GM21825 (cell line): ENCODE data around the gene CMTM5.
"Not testable (repeated sequence)": the region's sequence is repeated elsewhere in the genome, so short reads cannot be mapped to it uniquely, and the experiment has no call there.

Experiments used
- ATAC-seq: cut with Tn5 transposase; IDR thresholded peaks from one replicate; pipeline ENCODE4 v1.9.1; 2021; ENCODE audit warnings: mild to moderate bottlenecking, moderate library complexity; ENCODE audit not compliant: unreplicated experiment

The CMTM5 gene

GRCh38 chr14:23411563-23412525 lies 35.0 kb downstream of the CMTM5 start:
- no peak for ATAC-seq

DNA sequence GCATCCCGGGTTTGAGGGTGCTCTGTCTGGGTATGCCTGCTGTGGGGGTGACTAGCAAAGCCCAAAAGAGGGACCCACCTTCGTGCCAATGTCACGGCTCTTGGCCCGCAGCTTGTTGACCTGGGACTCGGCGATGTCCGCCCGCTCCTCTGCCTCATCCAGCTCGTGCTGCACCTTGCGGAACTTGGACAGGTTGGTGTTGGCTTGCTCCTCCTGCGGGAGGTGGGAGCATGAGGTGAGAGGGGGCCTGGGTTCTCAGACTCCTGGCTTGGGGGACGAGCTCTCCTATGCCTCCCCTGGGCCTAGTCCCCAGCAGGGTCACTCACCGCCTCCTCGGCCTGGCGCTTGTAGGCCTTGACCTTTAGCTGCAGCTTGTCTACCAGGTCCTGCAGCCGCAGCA lies 36.8 kb downstream of the CMTM5 start:
- no peak for ATAC-seq

GRCh38 chr14:23414254-23414653 lies 37.4 kb downstream of the CMTM5 start:
- ATAC-seq, result no peak

DNA sequence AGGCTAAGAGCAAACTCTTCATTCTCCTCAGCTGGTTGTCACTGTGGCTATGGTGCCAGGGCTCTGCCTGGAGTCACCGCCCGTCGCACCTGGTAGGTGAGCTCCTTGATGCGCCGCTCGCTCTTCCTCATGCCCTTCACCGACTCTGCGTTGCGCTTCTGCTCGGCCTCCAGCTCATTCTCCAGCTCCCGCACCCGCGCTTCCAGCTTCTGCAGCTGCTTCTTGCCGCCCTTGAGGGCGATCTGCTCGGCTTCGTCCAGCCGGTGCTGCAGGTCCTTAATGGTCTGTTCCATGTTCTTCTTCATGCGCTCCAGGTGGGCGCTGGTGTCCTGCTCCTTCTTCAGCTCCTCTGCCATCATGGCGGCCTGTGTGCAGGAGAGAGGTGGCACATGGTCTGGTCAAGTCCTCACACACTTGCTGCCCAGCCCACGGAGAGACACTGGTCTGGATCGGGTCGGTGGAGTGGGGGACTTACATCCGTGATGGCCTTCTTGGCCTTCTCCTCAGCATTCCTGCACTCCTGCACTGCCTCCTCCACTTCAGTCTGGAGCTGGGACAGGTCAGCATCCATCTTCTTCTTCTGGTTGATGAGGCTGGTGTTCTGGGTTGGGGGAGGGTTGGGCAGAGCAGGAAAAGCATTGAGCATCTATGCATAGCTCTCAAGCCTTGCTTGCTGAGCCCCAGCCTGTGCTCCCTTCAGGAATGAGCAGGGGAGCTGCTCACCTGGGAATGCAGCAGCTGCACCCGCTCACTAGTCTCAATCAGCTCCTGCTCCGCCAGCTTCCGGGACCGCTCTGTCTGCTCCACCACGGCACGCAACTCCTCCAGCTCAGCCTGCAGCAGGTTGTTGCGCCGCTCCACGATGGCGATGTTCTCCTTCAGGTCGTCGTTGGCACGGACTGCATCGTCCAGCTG lies 38.3 kb downstream of the CMTM5 start:
- no peak for ATAC-seq

DNA sequence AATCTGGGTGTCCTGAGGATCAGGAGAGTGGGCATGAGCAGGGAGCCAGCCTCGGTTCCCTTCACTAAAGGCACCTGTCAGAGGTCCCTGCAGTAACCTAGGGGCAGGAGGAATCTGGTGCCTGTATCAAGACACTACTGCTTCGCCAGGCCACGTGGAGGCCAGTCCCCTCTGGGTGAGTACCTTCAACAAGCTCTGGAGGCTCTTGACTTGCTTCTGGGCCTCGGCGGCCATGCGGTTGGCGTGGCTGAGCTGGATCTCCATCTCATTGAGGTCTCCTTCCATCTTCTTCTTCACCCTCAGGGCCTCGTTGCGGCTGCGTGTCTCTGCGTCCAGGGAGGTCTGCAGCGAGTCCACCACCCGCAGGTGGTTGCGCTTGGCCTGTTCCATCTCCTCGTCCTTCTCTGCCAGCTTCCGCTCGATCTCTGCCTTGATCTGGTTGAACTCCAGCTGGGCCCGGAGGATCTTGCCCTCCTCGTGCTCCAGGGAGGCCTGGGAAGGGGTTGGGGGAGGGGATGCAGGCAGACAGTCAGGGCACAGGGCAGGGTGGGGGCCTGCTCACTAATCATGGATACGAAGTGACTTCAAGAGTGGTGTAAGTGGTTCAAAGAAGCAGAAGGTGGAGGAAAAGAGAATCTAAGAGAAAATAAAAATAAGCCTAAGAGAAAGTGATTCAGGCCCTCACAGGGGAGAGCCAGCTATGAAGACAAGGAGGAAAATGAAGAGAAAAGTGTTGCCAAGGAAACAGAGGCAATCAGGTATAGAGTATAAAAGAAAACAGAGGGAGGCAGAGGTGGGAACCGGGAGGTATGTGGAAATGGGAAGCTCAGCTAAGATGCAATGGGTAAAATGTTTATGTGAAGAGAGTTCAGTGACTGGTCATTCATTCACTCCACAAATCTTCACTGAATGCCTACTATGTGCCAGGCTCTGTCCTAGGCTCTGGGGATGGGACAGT lies 39.3 kb downstream of the CMTM5 start:
- ATAC-seq, result no peak

DNA sequence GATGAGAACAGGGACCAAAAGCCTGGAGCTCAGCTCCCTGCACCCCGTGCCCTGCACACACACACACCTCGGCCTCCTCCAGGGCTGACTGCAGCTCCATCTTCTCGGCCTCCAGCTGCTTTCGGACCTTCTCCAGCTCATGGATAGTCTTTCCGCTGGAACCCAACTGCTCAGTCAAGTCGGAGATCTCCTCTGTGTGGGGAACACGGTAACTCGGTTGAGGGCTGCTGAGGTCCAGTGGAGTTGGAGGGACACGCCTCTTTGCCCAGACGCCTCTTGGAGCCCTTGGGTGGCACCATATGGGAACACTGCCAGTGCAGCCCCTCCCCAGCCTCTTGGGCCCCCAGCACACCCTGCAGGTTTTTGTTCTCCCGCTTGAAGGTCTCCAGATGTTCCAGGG lies 40.0 kb downstream of the CMTM5 start:
- no peak for ATAC-seq

GRCh38 chr14:23417269-23417668 lies 40.4 kb downstream of the CMTM5 start:
- not testable (repeated sequence) for ATAC-seq

GRCh38 chr14:23418021-23418420 lies 41.2 kb downstream of the CMTM5 start:
- ATAC-seq, result no peak

DNA sequence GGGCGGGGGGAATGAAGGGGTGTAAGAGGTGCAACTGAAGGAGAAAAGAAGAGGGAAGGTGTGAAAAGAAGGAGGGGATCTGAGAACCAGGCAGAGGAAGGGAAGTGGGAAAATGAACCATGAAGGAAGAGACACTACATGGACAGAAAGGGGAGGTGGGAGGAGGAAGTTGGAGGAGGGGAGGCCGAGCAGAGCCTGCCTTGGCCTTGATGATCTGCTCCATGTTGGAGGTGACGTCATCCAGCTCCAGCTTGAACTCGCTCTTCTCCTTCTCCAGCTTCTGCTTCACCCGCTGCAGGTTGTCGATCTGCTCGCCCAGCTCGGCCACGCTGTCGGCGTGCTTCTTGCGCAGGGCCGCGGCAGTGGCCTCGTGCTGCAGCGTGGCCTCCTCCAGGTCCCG lies 42.8 kb downstream of the CMTM5 start:
- not testable (repeated sequence) for ATAC-seq

DNA sequence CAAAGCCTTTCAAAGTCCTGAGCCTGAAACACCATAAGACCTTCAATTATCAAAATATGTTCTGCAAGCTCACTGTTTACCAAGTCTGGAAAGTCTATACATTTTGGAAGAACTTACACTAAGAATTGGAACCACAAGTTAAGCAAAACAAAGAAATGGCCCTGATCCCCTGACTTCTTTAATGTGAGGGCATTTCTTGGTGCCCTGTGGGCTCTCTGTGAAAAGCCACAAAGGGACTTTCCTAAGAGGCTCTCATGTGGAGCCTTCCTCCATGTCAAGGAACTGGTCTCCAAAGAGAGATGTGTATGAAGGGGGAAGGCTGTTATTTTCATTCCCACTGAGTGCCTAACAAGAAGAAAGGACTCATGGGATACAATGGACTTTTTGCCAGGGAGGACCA lies 44.7 kb downstream of the CMTM5 start:
- no peak for ATAC-seq

DNA sequence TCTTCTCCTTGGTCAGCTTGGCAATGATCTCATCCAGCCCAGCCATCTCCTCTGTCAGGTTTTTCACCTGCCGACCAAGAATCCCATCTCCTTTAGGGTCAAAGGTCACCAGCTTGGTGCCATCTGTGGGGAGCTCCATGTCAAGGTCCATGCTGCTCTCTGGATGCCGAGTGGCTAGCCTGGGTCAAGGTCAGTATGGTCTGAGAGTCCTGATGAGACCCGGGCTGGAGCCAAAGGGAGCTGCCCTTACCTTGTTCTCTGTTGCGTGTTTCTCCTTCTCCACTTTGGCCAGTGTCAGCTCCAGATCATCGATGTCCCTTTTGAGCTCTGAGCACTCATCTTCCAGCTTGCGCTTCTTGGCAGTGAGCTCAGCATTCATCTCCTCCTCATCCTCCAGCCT lies 46.8 kb downstream of the CMTM5 start:
- no peak for ATAC-seq

- no peak for ATAC-seq
Measured at GRCh38 chr14:23425169-23425568, 48.3 kb downstream of the CMTM5 start.

- ATAC-seq, result not testable (repeated sequence)
Measured at GRCh38 chr14:23425798-23426197, 49.0 kb downstream of the CMTM5 start.

- ATAC-seq, result no peak
Measured at GRCh38 chr14:23428686-23429495, 52.0 kb downstream of the CMTM5 start.
